ENCODE data around the gene MRPL34.

MRPL34 gene

DNA sequence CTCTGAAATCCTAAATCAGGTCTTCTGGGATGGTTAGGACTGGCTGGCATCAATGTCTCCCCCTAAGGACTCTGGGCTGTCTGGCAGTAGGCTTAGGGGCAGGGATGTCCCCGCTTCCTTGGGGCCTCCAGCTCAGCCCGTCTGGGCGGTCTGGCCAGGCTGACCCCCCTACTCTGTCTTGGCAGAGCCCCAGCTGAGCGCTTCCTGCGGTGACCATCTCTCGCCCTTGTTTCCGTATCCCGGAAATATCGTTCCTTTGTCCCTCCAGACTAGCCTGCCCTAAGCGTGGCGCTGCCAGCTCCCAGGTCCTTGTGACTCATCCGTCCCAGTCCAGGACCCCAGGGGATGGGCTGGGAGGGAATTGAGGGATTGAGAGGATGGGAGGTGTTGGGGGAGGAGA is 43.0 kb downstream of the MRPL34 start:
- Histone ChIP-seq H3K79me2 (ENCODE audit: insufficient read depth, low read depth) (no peaks in the 10 kb centered on the region), H3K27me3 (ENCODE audit: insufficient read depth, low read depth) (peaks cover 34% of the 10 kb centered on the region), H3K4me2 (no peak overlapping the region), H3K4me3 (IDR thresholded peaks at IDR 0.05; ENCODE audit: insufficient read depth, low read depth, low read length) (no peak overlapping the region), H2AFZ (ENCODE audit: low read depth) (no peak overlapping the region), H3K36me3 (ENCODE audit: insufficient read depth) (no peaks in the 10 kb centered on the region), H3K4me1 (ENCODE audit: low read depth, poor library complexity, severe bottlenecking) (peaks cover 18% of the 10 kb centered on the region), H4K20me1 (ENCODE audit: insufficient read depth) (no peaks in the 10 kb centered on the region), H3K27ac (no peak overlapping the region), H3K9ac (no peak overlapping the region)
- no peak for TF ChIP-seq CTCF (conservative IDR thresholded peaks at IDR 0.05; ENCODE audit: low read depth, low read length)

DNA sequence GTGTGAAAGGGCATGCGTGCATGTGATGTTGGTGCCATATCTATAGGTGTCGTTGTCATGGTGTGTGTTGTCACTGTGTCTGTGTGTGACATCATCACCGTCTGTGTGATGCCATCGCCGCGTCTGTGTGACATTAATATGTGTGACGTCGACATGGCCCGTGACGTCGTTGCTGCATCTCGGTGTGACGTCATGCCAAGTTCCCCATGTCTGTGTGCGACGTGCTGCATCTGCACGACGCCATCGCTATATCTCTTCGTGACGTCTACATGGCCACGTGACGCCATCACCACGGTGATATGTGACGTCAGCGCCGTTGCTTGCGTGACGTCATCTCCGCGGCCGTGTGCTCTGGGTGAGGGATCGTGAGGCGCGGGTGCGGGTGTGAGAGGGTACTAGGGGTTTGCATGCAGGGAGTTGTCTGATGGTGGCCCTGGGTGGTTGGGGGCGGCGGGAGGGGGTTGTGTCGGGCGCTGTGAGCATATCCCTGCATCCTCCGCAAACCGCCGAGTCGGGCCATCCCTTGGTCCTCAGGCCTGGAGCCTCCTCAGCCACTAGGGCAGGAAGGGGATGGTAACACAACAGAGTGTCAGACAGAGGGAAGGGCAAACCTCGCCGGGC is 46.3 kb downstream of the MRPL34 start:
- no peak overlapping the region for H3K27ac ChIP-seq
- H3K4me2 ChIP-seq: no peak overlapping the region
- H3K9ac ChIP-seq: no peak overlapping the region
- H3K79me2 ChIP-seq (ENCODE audit: insufficient read depth, low read depth): no peaks in the 10 kb centered on the region
- no peak overlapping the region for H2AFZ ChIP-seq (ENCODE audit: low read depth)
- H3K4me1 ChIP-seq (ENCODE audit: low read depth, poor library complexity, severe bottlenecking): peaks cover 8% of the 10 kb centered on the region
- TF ChIP-seq CTCF (conservative IDR thresholded peaks at IDR 0.05; ENCODE audit: low read depth, low read length): no peak
- no peaks in the 10 kb centered on the region for H3K36me3 ChIP-seq (ENCODE audit: insufficient read depth)
- H3K4me3 ChIP-seq (IDR thresholded peaks at IDR 0.05; ENCODE audit: insufficient read depth, low read depth, low read length): no peak overlapping the region
- H4K20me1 ChIP-seq (ENCODE audit: insufficient read depth): no peaks in the 10 kb centered on the region
- peaks cover 38% of the 10 kb centered on the region for H3K27me3 ChIP-seq (ENCODE audit: insufficient read depth, low read depth)

DNA sequence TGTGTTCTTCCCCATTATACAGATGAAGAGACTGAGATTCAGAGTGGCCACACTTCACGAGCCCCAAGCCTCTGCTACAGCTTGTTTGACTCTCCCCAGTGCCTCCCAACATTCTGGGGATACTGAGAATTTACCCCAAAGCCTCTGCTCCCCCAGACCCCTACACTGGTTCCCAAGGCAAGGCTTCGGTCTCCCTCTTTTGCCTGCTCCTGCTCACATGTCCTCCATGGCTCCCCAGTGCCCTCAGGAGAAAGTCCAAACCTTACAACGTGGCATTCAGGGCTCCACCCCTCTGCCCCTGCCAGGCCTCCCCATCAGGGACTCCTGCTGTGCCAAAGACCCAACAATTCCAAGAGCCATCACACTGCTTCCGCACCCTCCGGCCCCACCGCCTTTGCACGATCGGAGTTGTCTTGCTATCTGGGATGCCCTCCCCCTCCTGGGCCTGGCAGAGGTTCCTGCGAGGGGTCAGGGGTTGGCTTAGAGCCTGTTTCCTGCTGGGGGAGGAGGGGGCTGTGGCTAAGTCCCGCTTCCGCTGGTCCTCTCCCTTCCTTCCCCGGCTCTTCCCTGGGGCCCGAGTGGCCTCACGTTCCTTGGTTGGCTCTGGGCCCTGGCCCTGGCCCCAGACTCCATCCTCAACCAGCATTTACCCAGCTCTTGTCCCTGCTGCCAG is 47.1 kb downstream of the MRPL34 start:
- H3K4me3 ChIP-seq (IDR thresholded peaks at IDR 0.05; ENCODE audit: insufficient read depth, low read depth, low read length): no peak overlapping the region
- peaks cover 43% of the 10 kb centered on the region for H3K27me3 ChIP-seq (ENCODE audit: insufficient read depth, low read depth)
- H3K79me2 ChIP-seq (ENCODE audit: insufficient read depth, low read depth): no peaks in the 10 kb centered on the region
- H3K4me2 ChIP-seq: no peak overlapping the region
- H3K36me3 ChIP-seq (ENCODE audit: insufficient read depth): no peaks in the 10 kb centered on the region
- no peak overlapping the region for H3K9ac ChIP-seq
- H3K4me1 ChIP-seq (ENCODE audit: low read depth, poor library complexity, severe bottlenecking): no peaks in the 10 kb centered on the region
- no peak overlapping the region for H2AFZ ChIP-seq (ENCODE audit: low read depth)
- no peak overlapping the region for H3K27ac ChIP-seq
- no peaks in the 10 kb centered on the region for H4K20me1 ChIP-seq (ENCODE audit: insufficient read depth)
- no peak for TF ChIP-seq CTCF (conservative IDR thresholded peaks at IDR 0.05; ENCODE audit: low read depth, low read length)

DNA sequence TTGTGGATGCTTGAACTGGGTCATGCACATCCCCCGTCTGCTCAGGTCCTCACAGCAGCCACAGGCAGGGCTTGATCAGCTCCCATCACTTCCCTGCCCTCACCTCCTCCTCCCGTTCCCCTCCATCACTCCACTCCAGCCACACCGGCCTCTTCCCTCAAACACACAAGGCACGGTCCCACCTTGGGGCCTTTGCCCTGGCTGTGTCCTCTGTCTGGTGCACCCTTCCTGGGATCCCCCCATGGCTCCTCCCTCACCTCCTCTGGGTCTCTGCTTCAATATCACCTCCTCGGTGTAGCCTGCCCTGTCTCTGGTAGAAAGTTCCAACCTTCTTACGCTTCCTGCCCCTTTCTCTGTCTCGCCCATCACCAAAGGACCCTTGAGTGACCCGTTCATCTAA is 47.7 kb downstream of the MRPL34 start:
- Histone ChIP-seq H3K79me2 (ENCODE audit: insufficient read depth, low read depth) (no peaks in the 10 kb centered on the region), H2AFZ (ENCODE audit: low read depth) (no peak overlapping the region), H3K27ac (no peak overlapping the region), H3K4me3 (IDR thresholded peaks at IDR 0.05; ENCODE audit: insufficient read depth, low read depth, low read length) (no peak overlapping the region), H3K9ac (no peak overlapping the region), H3K27me3 (ENCODE audit: insufficient read depth, low read depth) (peaks cover 43% of the 10 kb centered on the region), H3K4me1 (ENCODE audit: low read depth, poor library complexity, severe bottlenecking) (no peaks in the 10 kb centered on the region), H3K4me2 (no peak overlapping the region), H3K36me3 (ENCODE audit: insufficient read depth) (no peaks in the 10 kb centered on the region), H4K20me1 (ENCODE audit: insufficient read depth) (no peaks in the 10 kb centered on the region)
- no peak for TF ChIP-seq CTCF (conservative IDR thresholded peaks at IDR 0.05; ENCODE audit: low read depth, low read length)

Measured in KMS-11 (cell line).